GM18861 (cell line): Measurements from ENCODE around the gene CLSTN2.

Experiments
- ATAC-seq: cut with Tn5 transposase; IDR thresholded peaks from one replicate; pipeline ENCODE4 v1.9.1; 2021; ENCODE audit not compliant: unreplicated experiment

CLSTN2 gene

GRCh38 chr3:140145528-140145927, 210.5 kb downstream of the CLSTN2 start:
- no peak for ATAC-seq

DNA sequence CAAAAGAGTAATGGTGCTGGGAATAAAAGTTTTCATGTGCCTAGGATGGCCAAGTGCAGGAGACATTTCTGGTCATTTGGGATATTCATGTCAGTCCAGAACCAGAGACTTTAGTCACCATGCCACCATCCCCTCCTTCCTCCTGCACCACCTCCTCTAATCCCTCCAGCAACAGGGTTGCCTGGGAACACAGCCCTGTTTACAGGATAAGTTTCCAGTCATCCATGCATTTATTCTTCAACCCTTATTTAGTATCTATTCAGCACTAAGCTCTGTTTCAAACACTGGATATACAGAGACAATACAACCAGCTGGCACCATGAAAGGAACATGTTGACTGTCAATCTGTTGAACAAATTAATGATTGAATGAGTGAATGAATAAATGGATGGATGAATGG, 211.7 kb downstream of the CLSTN2 start:
- ATAC-seq = no peak

- ATAC-seq = no peak
Measured at GRCh38 chr3:140147965-140148490, 213.0 kb downstream of the CLSTN2 start.

DNA sequence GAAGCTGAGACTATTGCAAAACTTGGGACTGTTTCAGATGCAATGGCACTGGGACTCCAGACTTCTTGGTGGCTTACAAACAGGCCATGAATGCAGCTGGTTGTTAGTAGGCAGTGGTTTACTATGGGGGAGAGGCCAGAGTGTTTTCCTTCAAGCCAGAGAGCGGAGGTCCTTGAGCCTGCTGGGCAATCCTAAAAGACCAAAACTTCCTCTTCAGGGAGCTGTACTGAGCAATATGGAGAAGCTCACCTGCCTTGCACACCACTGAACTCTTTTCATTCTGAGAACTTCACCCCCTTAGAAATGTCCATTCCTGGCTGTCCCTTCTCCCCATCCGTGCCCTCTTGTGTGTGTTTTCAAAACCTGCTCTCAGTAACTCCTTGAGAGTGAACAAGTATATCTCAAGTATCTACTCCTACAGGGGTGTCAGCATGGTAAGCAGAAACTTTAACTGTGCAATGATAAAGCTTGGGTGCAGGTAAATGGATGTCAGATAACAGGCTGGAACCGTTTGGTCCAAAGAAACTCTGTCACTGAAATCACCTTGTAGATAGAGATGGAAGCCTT, 213.9 kb downstream of the CLSTN2 start:
- ATAC-seq = no peak

GRCh38 chr3:140151321-140151720, 216.3 kb downstream of the CLSTN2 start:
- no peak for ATAC-seq

DNA sequence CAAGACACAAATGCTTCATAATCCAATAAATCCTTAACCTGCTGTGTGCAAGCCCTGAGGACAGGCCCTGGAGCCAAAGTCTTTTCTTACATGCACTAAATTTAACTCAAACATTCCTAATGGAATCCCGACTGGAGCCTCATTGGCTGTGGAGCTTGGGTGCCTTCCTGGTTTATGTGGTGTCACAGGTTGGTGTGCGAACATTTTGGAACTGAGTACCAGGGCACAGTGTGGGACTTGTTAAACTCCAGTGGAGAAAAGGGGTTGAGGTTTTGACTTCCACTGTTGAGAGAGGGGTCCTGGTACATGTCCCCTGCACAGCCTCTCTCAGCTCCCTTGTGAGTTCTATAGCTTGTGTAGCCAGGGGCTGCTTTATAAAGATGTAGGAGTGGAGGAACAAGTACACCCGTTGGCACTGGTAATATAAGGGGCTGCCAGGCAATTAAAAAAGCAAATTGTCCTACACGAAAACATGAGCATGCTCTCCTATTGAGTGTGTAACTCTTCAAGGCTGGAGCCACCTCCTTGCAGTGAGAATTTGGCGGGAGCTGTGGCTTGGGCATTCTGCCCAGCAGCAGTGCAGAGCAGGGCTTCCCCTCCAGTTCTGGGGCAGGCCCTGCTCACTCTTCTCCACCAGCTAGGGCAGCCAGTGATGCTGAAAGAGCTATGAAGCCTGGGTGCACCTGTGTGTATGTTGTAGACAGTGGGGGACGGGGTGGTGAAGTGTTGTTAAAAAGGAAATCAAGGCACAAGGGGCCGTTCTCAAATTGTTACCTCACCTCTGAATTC, 218.1 kb downstream of the CLSTN2 start:
- no peak for ATAC-seq

DNA sequence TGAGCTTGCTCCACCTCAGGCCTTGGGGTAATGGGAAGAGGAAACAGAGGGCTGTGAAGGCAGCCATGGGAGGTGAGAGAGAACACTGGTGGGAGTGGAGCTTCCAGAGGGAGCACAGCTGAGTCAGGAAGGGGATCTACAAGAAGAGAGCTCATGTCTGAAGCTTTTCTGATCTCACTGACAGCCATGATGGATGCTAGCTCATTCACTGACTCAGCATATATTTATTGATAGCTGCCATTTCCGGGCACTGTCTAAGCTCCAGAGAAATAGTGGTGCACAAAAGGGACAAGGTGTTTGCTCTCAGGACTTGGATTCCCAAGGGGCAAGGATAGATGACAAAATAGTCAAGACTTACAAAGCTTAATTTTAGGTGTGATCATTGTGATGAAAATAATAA, 218.8 kb downstream of the CLSTN2 start:
- no peak for ATAC-seq

- no peak for ATAC-seq
Measured at GRCh38 chr3:140157161-140157560, 222.2 kb downstream of the CLSTN2 start.

DNA sequence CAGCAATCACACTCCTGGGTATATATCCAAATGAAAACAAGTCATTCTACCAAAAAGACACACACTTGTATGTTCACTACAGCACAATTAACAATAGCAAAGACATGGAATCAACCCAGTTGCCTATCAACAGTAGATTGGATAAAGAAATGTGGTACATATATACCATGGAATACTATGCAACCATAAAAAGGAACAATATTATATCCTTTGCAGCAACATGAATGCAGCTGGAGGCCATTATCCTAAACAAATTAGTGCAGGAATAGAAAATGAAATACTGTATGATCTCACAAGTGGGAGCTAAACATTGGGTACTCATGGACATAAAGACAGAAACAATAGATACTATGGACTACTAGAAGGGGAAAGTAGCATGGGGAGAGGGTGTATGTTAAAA, 224.7 kb downstream of the CLSTN2 start:
- ATAC-seq = no peak

DNA sequence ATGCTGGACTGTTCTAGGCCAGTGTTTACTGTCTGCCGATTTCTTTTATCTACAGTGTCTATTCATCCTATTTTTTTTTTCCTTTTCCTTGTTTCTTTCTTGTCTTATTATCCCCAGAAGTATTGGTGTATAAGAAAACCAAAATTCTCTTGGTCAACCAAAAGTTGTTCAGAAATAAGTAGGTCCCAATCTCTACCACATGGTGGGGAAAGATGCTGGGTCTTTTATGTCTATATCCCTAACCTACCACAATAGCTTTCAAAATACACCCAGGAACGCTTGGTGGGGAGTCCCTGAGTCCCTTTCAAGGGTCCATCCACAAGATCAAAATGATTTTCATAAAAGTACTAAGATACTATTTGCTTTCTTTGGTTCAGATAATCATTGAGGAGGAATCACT, 225.6 kb downstream of the CLSTN2 start:
- ATAC-seq = no peak

DNA sequence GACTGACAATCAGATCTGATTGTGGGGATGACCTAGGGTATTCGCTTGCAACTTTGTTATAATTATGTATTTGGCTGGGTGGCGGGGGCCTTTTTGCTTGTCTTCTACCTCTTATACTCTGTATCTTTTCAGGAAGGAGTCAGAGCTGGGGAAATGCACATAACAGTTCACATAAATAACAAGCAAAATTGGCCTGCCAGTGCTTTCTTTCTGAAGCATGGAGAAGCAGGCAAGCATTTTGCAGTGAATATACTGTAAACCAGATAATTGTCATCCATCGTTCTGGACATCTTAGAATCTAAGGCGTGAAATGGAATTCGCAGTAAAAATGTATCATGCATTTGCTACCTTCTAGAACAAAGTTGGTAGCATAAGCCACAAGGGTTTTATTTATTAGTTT, 227.6 kb downstream of the CLSTN2 start:
- no peak for ATAC-seq

- ATAC-seq = no peak
Measured at GRCh38 chr3:140163159-140163763, 228.3 kb downstream of the CLSTN2 start.

GRCh38 chr3:140164156-140164555, 229.2 kb downstream of the CLSTN2 start:
- no peak for ATAC-seq

DNA sequence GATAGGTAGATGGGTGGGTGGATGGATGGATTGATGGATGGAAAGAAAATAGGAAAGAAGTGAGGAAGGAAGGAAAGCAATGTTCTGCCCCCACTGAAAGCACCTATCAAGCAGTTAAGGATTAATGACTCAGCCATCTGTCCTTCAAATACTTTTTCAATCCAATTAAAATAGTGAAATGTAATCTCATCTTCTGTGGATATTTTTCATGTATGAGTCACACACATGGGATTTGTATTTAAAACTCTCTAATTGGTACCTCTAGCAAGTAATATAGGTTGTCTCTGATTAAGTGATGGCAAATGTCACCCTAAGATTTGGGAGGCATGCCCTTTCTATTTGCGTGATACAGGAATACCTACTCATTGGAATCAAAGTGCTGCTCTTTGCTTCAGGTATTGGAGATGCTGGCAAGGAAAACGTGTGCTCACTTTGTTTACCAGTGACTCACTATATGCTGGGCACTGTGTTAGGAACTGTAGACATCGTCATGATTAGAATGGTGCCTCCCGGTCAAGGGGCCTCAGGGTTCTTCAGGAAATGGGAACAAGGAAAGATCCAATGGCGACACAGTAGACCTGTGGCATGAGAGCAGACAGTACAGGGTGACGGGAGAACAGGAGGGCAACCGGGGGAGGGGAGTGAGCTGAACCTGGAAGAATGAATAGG, 230.1 kb downstream of the CLSTN2 start:
- ATAC-seq = no peak

DNA sequence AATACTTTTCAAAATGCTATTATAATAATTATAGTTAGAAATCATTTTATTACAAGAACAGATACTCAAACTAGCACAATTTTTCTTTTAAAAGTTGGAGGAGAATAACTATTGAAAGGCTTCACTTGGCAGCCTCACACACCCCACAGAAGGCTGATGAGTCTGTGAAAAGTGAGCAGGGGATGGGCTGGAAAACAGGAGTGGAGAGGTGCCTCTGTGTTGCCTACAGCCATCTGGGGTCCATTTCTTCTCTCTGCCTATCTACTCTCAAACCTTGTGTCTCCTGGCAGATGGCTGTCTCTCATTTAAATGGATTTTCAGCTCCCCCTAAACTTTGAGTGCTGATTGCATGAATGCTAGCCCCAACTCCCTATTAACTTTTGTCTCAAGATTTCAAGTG, 230.8 kb downstream of the CLSTN2 start:
- no peak for ATAC-seq

DNA sequence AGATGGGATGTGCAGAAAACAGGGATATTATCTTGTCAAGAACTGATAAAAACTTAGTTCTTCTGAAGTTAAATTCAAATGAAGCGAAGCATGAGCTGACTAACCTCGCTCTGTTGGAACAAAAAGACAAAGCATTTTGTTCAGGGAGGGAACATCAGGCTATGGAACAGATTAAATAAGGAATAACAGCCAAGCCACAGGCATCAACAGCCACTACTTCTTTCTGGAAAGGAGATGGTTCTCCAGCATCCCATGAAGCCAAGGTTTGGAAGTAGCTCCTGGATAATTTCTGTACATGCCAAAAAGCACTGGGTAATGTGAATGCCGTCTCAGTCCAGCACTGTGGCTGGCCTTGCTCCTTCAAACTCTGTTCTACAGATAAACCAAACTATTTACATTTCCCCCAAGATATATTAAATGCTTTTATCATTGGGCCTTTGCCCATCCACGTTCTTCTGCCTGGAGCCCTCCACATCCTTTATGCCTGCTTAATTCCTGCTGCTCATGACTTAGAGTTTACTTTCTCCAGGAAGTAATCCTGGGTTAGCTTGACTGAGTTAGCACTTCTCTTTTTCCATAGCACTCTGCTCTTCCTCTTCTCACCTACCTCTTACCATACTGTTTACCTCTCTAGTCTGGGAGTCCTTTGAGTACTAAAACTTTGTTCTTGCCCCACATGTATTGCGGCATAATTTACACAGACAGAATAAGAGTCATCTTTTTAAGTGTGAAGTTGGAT, 232.0 kb downstream of the CLSTN2 start:
- no peak for ATAC-seq

- no peak for ATAC-seq
Measured at GRCh38 chr3:140167600-140168281, 232.8 kb downstream of the CLSTN2 start.

GRCh38 chr3:140170612-140171011, 235.6 kb downstream of the CLSTN2 start:
- peak; percentile 97 for ATAC-seq

DNA sequence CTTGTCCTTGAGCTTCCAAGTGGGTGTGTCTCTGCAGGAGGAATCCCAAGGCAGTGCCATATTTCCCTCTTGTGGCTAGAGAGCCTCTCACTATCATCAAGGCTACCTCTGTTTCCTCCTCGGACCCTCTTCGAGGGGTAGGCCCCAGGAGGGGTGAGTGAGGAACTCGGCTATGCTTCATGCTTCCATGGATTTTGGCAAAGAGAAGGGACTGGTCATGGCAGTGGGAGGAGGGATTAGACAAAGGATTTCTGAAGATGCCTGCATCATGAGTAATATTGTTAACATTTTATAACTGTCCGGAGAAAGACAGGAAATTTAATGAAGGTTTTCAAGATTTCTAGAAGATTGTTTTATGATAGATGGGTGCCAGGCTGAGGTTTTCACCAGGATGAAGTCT, 241.5 kb downstream of the CLSTN2 start:
- ATAC-seq = no peak

- ATAC-seq = no peak
Measured at GRCh38 chr3:140177943-140178342, 243.0 kb downstream of the CLSTN2 start.
